Measurements from ENCODE around the gene STK32A. TPM values are rescaled to one million over a fixed set of nuclear protein-coding genes. Genes with fewer than 3 reads are reported as not detected.
A peak's percentile ranks its signal among the peaks of the same experiment; 100 is the strongest.

Gene STK32A
- total RNA-seq, 2 donors from 2014 or later, result 0.64 to 12.9 TPM

DNA sequence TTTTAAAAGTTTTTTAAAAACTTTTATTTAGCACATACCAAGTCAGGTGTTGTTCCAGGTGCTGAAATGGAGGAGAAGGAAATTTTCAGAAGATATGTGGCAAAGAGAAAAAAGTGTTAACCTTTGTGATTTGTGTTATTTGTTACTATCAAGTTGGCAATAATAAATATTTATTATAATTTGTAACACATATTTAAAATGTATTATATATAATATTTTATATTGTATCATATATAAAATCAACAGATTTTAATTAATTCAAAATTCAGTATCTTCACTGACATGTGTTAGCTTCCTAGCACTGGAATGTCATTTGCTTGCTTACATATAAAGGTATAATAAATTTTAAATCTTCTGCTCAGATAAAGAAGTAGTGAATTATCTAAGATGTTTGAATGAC, 71.5 kb downstream of the STK32A start:
- Histone ChIP-seq H3K4me3 (no peak overlapping the region), H3K36me3 (no peaks in the 10 kb centered on the region), H3K27me3 (replicated peaks; ENCODE audit: insufficient read depth) (no peaks in the 10 kb centered on the region), H3K9me3 (no peaks in the 10 kb centered on the region), H3K27ac (no peak overlapping the region), H3K4me1 (replicated peaks) (no peaks in the 10 kb centered on the region)
- intact Hi-C loops (cut with DNase I), result no loop called here
- no peak for DNase-seq (ENCODE audit: low spot score)
- TF ChIP-seq CTCF (IDR thresholded peaks at IDR 0.05), result no peak
- no peak for TF ChIP-seq POLR2A (IDR thresholded peaks at IDR 0.05)
- TF ChIP-seq POLR2AphosphoS5 (IDR thresholded peaks at IDR 0.05), result no peak

- Histone ChIP-seq H3K4me3 (no peak overlapping the region), H3K9me3 (no peaks in the 10 kb centered on the region), H3K36me3 (no peaks in the 10 kb centered on the region), H3K27me3 (replicated peaks; ENCODE audit: insufficient read depth) (no peaks in the 10 kb centered on the region), H3K27ac (no peak overlapping the region), H3K4me1 (replicated peaks) (no peaks in the 10 kb centered on the region)
- no peak for DNase-seq (ENCODE audit: low spot score)
- no peak for TF ChIP-seq POLR2AphosphoS5 (IDR thresholded peaks at IDR 0.05)
- TF ChIP-seq CTCF (IDR thresholded peaks at IDR 0.05), result no peak
- no peak for TF ChIP-seq POLR2A (IDR thresholded peaks at IDR 0.05)
- intact Hi-C loops (cut with DNase I), result no loop called here
- whole genome bisulfite sequencing, result 89% methylated on average over 4 of the region's 4 CpGs
Observed at GRCh38 chr5:147307170-147307569, 72.3 kb downstream of the STK32A start.

DNA sequence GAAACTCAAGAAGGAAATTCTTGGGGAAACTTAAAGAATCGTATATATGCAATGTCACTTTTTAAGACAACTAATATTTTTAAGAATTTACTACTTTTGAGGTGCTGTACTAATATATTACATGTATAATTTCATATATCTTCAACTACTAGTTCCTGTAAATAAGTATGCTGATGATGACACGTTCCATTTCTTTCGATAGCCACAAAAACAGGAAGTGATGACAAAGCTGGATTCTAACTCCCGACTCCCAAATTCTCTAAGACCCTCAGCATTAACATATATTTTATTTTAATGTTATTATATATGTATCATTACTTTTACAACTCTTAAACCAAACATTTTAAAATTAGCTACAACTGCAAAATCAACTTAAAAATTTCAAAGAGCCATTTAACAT, 74.8 kb downstream of the STK32A start:
- DNase-seq (ENCODE audit: low spot score), result no peak
- Histone ChIP-seq H3K27ac (no peak overlapping the region), H3K27me3 (replicated peaks; ENCODE audit: insufficient read depth) (no peaks in the 10 kb centered on the region), H3K4me3 (no peak overlapping the region), H3K9me3 (no peaks in the 10 kb centered on the region), H3K36me3 (no peaks in the 10 kb centered on the region), H3K4me1 (replicated peaks) (no peaks in the 10 kb centered on the region)
- intact Hi-C loops (cut with DNase I), result no loop called here
- 59% methylated on average over 4 of the region's 4 CpGs for WGBS
- TF ChIP-seq CTCF (IDR thresholded peaks at IDR 0.05) (no peak), POLR2AphosphoS5 (IDR thresholded peaks at IDR 0.05) (no peak), POLR2A (IDR thresholded peaks at IDR 0.05) (no peak)

GRCh38 chr5:147310059-147310704, 75.4 kb downstream of the STK32A start:
- intact Hi-C loops (cut with DNase I), result no loop called here
- Histone ChIP-seq H3K4me1 (replicated peaks) (no peaks in the 10 kb centered on the region), H3K9me3 (no peaks in the 10 kb centered on the region), H3K27ac (no peak overlapping the region), H3K36me3 (no peaks in the 10 kb centered on the region), H3K27me3 (replicated peaks; ENCODE audit: insufficient read depth) (no peaks in the 10 kb centered on the region), H3K4me3 (no peak overlapping the region)
- peak; percentile 59 for DNase-seq (ENCODE audit: low spot score)
- TF ChIP-seq CTCF (IDR thresholded peaks at IDR 0.05) (no peak), POLR2AphosphoS5 (IDR thresholded peaks at IDR 0.05) (peak; percentile 53), POLR2A (IDR thresholded peaks at IDR 0.05) (no peak)
- WGBS, result 61% methylated on average over 10 of the region's 10 CpGs

- no peaks in the 10 kb centered on the region for H3K9me3 ChIP-seq
- intact Hi-C loops (cut with DNase I), result no loop called here
- H3K27me3 ChIP-seq (replicated peaks; ENCODE audit: insufficient read depth), result no peaks in the 10 kb centered on the region
- DNase-seq (ENCODE audit: low spot score), result no peak
- H3K36me3 ChIP-seq, result no peaks in the 10 kb centered on the region
- H3K4me3 ChIP-seq, result no peak overlapping the region
- no peak for TF ChIP-seq CTCF (IDR thresholded peaks at IDR 0.05)
- no peak for TF ChIP-seq POLR2AphosphoS5 (IDR thresholded peaks at IDR 0.05)
- no peak for TF ChIP-seq POLR2A (IDR thresholded peaks at IDR 0.05)
- 89% methylated on average over 7 of the region's 7 CpGs for WGBS
- H3K27ac ChIP-seq, result no peak overlapping the region
- no peaks in the 10 kb centered on the region for H3K4me1 ChIP-seq (replicated peaks)
Observed at GRCh38 chr5:147317978-147318684, 83.3 kb downstream of the STK32A start.
